Activated naive CD8-positive, alpha-beta T cell (primary cell): ENCODE measurements around the gene MYOZ1.
"Not testable (repeated sequence)": the region's sequence is repeated elsewhere in the genome, so short reads cannot be mapped to it uniquely, and the experiment has no call there.

Experiments used
- H3K27ac Mint-ChIP-seq: one replicate; pipeline ENCODE4 v1.8.0; 2021; ENCODE audit warnings: mixed read lengths
- H3K27me3 Mint-ChIP-seq: one replicate; pipeline ENCODE4 v1.8.0; 2021; ENCODE audit warnings: mixed read lengths
- H3K36me3 Mint-ChIP-seq: one replicate; pipeline ENCODE4 v1.8.0; 2021; ENCODE audit warnings: mixed read lengths
- H3K4me1 Mint-ChIP-seq: one replicate; pipeline ENCODE4 v1.8.0; 2021; ENCODE audit warnings: low read depth, mixed read lengths
- H3K4me3 Mint-ChIP-seq: one replicate; pipeline ENCODE4 v1.8.0; 2021; ENCODE audit warnings: mild to moderate bottlenecking, mixed read lengths
- H3K9me3 Mint-ChIP-seq: one replicate; pipeline ENCODE4 v1.8.0; 2021; ENCODE audit warnings: low read depth, mixed read lengths

MYOZ1 gene

DNA sequence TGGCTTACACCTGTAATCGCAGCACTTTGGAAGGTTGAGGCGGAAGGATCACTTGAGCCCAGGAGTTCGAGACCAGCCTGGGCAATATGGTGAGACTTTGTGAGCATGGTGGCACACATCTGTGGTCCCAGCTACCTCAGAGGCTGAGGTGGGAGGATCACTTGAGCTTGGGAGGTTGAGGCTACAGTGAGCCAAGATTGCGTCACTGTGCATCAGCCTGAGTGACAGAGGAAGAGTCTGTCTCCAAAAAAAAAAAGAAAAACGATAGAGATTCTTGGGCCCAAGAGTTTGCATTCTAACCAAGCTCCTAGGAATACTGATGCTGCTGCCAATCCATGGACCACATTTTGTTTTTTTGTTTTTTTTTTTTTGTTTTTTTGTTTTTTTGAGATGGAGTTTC lies 12.1 kb downstream of the MYOZ1 start:
- Mint-ChIP-seq H3K4me3 (no peak overlapping the region), H3K9me3 (no peaks in the 10 kb centered on the region), H3K36me3 (no peaks in the 10 kb centered on the region), H3K4me1 (peaks cover 21% of the 10 kb centered on the region), H3K27ac (no peak overlapping the region), H3K27me3 (no peaks in the 10 kb centered on the region)

DNA sequence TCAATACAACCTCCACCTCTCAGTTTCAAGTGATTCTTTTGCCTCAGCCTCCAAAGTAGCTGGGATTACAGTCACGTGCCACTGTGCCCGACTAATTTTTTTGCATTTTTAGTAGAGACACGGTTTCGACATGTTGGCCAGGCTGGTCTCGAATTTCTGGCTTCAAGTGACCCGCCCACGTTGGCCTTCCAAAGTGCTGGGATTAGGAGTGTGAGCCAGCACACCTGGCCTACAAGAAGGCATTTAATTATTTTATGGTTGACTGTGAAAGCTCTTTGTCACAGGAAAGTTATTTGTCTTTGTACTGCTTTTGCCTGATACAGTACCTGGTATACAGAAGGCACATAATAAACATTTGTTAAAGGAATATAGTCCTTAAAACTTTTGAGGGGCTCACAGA lies 12.9 kb downstream of the MYOZ1 start:
- H3K27ac Mint-ChIP-seq, result no peak overlapping the region
- H3K27me3 Mint-ChIP-seq, result no peaks in the 10 kb centered on the region
- H3K9me3 Mint-ChIP-seq, result no peaks in the 10 kb centered on the region
- H3K36me3 Mint-ChIP-seq, result no peaks in the 10 kb centered on the region
- H3K4me1 Mint-ChIP-seq, result peaks cover 22% of the 10 kb centered on the region
- no peak overlapping the region for H3K4me3 Mint-ChIP-seq

GRCh38 chr10:73627300-73627699 lies 14.0 kb downstream of the MYOZ1 start:
- Mint-ChIP-seq H3K36me3 (no peaks in the 10 kb centered on the region), H3K27ac (no peak overlapping the region), H3K27me3 (no peaks in the 10 kb centered on the region), H3K4me3 (peak overlapping the region; percentile 96), H3K4me1 (peaks cover 22% of the 10 kb centered on the region), H3K9me3 (no peaks in the 10 kb centered on the region)

- peaks cover 22% of the 10 kb centered on the region for H3K4me1 Mint-ChIP-seq
- no peaks in the 10 kb centered on the region for H3K9me3 Mint-ChIP-seq
- no peaks in the 10 kb centered on the region for H3K27me3 Mint-ChIP-seq
- peak overlapping the region; percentile 96 for H3K4me3 Mint-ChIP-seq
- H3K36me3 Mint-ChIP-seq, result no peaks in the 10 kb centered on the region
- H3K27ac Mint-ChIP-seq, result peak overlapping the region; percentile 97
Observed at GRCh38 chr10:73625884-73626752, 15.2 kb downstream of the MYOZ1 start.

DNA sequence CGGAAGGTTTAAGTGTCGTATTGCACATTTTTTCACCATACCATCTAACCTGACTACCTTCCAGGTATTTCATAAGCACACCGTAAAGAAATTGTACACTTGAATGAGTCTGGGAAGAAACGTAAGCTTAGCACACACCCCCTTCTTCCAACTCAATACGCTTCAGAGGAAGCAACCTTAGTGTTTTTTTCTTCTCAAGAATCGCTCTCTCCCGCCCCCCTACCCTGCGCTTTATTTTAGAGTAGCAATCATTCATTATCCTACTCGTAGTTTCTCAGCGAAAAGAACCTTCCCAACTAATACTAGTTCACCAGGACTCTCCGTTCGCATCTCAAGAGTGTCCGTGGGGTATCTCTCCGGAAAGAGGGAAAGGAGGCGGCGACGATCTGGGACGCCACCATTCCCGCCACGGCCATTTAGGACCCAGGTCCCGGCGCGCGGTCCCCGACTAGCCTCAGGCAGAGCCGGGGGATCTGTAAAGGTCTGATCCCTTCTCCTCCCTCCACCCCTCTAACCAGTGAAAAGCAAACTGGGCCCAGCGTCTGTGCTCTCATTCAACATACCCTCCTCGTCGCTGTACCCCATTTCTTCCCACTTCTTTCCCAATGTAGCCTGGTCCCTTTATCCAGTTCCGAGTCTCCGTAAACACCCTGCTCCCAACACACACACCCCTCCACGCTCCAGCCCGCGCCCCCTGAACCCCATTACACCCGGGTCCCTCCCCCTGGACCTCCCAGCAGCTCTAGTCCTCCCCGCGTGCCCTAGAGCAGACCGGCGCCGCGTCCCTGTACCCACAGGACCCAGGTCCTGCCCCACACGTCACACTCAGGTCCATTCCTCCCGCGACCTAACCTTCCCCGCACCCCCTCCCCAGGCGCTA lies 16.0 kb downstream of the MYOZ1 start:
- peak overlapping the region; percentile 96 for H3K4me3 Mint-ChIP-seq
- H3K27ac Mint-ChIP-seq, result peak overlapping the region; percentile 97
- no peaks in the 10 kb centered on the region for H3K36me3 Mint-ChIP-seq
- H3K9me3 Mint-ChIP-seq, result no peaks in the 10 kb centered on the region
- peaks cover 22% of the 10 kb centered on the region for H3K4me1 Mint-ChIP-seq
- no peaks in the 10 kb centered on the region for H3K27me3 Mint-ChIP-seq

- Mint-ChIP-seq H3K36me3 (no peaks in the 10 kb centered on the region), H3K4me3 (no peak overlapping the region), H3K4me1 (peaks cover 22% of the 10 kb centered on the region), H3K27me3 (no peaks in the 10 kb centered on the region), H3K9me3 (no peaks in the 10 kb centered on the region), H3K27ac (no peak overlapping the region)
Observed at GRCh38 chr10:73623056-73623455, 18.2 kb downstream of the MYOZ1 start.

DNA sequence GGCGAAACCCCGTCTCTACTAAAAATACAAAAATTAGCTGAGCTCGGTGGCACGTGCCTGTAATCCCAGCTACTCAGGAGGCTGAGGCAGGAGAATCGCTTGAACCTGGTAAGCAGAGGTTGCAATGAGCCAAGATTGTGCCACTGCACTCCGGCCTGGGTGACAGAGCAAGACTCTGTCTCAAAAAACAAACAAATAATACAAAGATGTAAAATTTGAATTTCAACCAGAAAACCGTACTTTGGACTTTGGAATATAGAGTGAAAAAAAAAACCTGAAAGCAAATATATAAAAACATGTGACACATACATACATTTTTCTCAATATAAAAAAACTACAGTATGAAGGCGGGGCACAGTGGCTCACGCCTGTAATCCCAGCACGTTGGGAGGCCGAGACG lies 20.3 kb downstream of the MYOZ1 start:
- not testable (repeated sequence) for H3K27ac Mint-ChIP-seq, H3K4me1 Mint-ChIP-seq, H3K4me3 Mint-ChIP-seq, H3K27me3 Mint-ChIP-seq, H3K9me3 Mint-ChIP-seq, H3K36me3 Mint-ChIP-seq

DNA sequence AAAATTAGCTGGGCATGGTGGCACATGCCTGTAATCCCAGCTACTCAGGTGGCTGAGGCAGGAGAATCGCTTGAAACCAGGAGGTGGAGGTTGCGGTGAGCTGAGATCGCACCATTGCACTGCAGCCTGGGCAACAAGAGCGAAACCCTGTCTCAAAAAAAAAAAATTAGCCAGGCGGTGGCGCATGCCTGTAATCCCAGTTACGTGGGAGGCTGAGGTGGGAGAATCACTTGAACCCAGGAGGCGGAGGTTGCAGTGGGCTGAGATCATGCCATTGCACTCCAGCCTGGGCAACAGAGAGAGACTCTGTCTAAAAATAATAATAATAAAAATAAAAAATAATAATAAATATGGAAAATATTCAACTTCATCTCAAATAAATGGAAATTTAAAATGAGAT lies 24.1 kb downstream of the MYOZ1 start:
- H3K36me3 Mint-ChIP-seq, H3K27me3 Mint-ChIP-seq, H3K27ac Mint-ChIP-seq, H3K4me1 Mint-ChIP-seq, H3K4me3 Mint-ChIP-seq, H3K9me3 Mint-ChIP-seq: not testable (repeated sequence)

DNA sequence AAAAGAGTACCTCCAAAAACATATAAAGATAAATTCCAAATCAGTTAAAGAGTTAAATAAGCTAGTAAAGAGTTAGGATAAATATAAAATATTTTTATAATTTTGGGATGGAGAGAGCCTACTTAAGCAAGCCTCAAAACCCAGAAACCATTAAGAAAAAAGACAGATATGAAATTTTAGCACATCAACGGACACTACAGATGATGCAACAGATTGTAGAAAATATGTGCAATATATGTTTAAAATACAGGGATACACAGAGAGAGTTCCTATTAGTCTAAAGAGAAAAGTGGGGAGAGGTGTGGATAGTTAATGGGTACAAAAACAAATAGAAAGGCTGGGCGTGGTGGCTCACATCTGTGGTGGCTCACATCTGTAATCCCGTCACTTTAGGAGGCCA lies 26.6 kb downstream of the MYOZ1 start:
- Mint-ChIP-seq H3K27ac (no peak overlapping the region), H3K36me3 (no peaks in the 10 kb centered on the region), H3K9me3 (no peaks in the 10 kb centered on the region), H3K4me1 (no peaks in the 10 kb centered on the region), H3K4me3 (no peak overlapping the region), H3K27me3 (no peaks in the 10 kb centered on the region)

- peaks cover 2% of the 10 kb centered on the region for H3K36me3 Mint-ChIP-seq
- H3K27me3 Mint-ChIP-seq, result no peaks in the 10 kb centered on the region
- H3K27ac Mint-ChIP-seq, result no peak overlapping the region
Observed at GRCh38 chr10:73609116-73609515, 32.2 kb downstream of the MYOZ1 start.

GRCh38 chr10:73601486-73601921 lies 39.8 kb downstream of the MYOZ1 start:
- no peak overlapping the region for H3K27ac Mint-ChIP-seq
- H3K9me3 Mint-ChIP-seq, result no peaks in the 10 kb centered on the region
- H3K4me3 Mint-ChIP-seq, result no peak overlapping the region
- peaks cover 8% of the 10 kb centered on the region for H3K36me3 Mint-ChIP-seq
- H3K27me3 Mint-ChIP-seq, result no peaks in the 10 kb centered on the region
- no peaks in the 10 kb centered on the region for H3K4me1 Mint-ChIP-seq

More at GRCh38 chr10:73609116-73609515, 32.2 kb downstream of the MYOZ1 start:
- no peaks in the 10 kb centered on the region for H3K4me1 Mint-ChIP-seq
- no peak overlapping the region for H3K4me3 Mint-ChIP-seq
- no peaks in the 10 kb centered on the region for H3K9me3 Mint-ChIP-seq

- Mint-ChIP-seq H3K27me3 (no peaks in the 10 kb centered on the region), H3K9me3 (no peaks in the 10 kb centered on the region), H3K4me1 (peaks cover 5% of the 10 kb centered on the region), H3K4me3 (no peak overlapping the region), H3K36me3 (peaks cover 6% of the 10 kb centered on the region), H3K27ac (no peak overlapping the region)
Observed at GRCh38 chr10:73597346-73597745, 43.9 kb downstream of the MYOZ1 start.

DNA sequence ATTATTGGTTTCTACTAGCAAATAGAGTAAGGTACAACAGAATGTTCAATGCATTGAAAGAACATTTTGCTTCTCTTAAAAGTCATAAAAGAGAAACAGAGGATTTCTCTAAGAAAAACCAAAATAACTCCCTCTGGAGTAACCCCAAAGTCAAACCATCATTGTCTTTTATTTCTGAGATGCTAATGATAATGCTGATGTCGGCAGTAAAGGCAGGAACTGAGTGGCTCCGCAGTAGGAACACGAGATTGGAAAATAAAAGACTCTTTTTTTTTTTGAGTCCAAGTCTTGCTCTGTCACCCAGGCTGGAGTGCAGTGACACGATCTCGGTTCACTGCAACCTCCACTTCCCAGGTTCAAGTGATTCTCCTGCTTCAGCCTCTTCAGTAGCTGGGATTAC lies 47.5 kb downstream of the MYOZ1 start:
- peaks cover 18% of the 10 kb centered on the region for H3K4me1 Mint-ChIP-seq
- no peaks in the 10 kb centered on the region for H3K27me3 Mint-ChIP-seq
- H3K27ac Mint-ChIP-seq, result no peak overlapping the region
- H3K9me3 Mint-ChIP-seq, result no peaks in the 10 kb centered on the region
- no peak overlapping the region for H3K4me3 Mint-ChIP-seq
- H3K36me3 Mint-ChIP-seq, result peaks cover 2% of the 10 kb centered on the region

DNA sequence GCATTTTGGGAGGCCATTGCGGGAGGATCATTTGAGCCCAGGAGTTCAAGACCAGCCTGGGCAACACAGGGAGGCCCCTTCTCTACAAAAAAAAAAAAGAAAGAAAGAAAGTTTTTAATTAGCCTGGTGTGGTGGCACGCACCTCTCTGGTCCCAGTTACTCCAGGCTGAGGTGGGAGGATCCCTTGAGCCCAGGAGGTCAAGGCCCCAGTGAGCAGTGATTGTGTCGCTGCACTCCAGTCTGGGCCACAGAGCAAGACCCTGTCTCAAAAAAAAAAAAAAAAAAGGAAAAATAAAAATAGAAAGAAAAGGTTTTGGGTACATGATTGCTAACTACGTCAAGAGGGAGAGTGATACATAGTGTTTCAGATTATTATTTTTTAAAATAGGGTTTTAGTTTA lies 48.2 kb downstream of the MYOZ1 start:
- Mint-ChIP-seq H3K4me3 (no peak overlapping the region), H3K9me3 (no peaks in the 10 kb centered on the region)

GRCh38 chr10:73591935-73592699 lies 49.2 kb downstream of the MYOZ1 start:
- Mint-ChIP-seq H3K4me1 (peaks cover 18% of the 10 kb centered on the region), H3K27me3 (no peaks in the 10 kb centered on the region), H3K9me3 (no peaks in the 10 kb centered on the region), H3K36me3 (no peaks in the 10 kb centered on the region), H3K4me3 (peak overlapping the region; percentile 72), H3K27ac (no peak overlapping the region)

More for the DNA sequence above, 48.2 kb downstream of the MYOZ1 start:
- H3K27me3 Mint-ChIP-seq, result no peaks in the 10 kb centered on the region
- H3K36me3 Mint-ChIP-seq, result peaks cover under 1% of the 10 kb centered on the region
- no peak overlapping the region for H3K27ac Mint-ChIP-seq
- peaks cover 18% of the 10 kb centered on the region for H3K4me1 Mint-ChIP-seq
